Embryonic facial prominence (tissue), 1 donor: ENCODE measurements around the gene YEATS4.
A peak's percentile ranks its signal among the peaks of the same experiment; 100 is the strongest.
"Not testable (repeated sequence)": the region's sequence is repeated elsewhere in the genome, so short reads cannot be mapped to it uniquely, and the experiment has no call there.

Experiments used
- DNase-seq: peaks from one replicate; pipeline ENCODE4 v3.0.0-alpha.2; 2016; ENCODE audit errors: extremely low spot score

The YEATS4 gene

DNA sequence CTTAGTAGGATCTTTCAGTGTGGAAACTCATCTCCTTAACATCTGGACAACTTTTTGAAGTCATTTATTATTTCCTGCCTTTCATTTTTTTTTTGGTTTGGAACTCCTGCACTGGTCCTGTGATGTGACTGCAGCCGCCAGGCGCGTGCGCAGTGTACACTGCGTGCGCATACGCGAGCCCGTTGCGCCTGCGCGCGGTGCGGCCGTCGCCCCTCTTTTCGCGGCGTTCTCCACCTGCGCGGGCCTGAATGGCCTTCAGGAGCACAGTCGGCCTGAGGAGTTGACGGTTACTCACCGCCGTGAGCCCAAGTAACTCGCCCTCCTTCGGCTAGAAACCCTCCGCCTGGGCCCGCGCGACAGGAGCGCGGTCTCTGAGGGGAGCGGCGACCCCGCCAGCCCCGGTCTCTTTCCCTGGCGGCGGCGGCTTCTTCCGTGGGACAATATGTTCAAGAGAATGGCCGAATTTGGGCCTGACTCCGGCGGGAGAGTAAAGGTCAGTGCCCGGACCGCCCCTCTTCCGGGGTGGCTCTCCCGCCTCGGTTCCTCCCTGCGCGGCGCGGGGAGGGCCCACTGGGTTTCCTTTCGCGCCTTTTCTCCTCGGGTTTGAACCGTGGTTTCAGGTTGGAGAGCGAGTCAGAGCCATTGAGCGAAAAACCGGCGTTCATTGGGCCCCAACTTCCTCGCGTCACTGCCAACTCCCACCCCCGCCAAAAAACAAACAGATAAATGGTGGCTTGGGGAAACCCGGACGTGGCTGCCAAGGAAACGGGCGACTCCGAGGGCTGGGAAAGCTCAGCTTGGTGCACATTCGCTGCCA lies at the start of gene YEATS4:
Gene YEATS4 (plus strand): TSS at position 213 of the 817 bp plus-strand sequence. CDS start 230 bp downstream, at position 443.
- peak; percentile 78 for DNase-seq

DNA sequence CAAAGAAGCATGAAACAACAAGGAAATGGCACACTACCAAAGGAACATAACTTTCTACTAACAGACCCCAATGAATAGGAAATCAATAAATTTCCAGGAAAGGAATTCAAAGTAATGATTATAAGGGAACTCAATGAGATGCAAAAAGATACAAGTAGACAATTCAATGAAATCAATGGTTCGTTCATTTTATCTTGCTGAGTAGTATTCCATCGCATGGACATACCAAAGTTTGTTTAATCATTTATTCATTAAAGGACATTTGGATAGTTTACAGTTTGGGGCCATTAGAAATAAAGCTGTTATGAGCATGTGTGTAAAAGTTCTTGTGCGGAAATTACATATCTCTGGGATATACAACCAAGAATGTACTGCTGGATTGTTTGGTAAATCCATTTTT lies 46.3 kb upstream of the YEATS4 start:
- DNase-seq: no peak

DNA sequence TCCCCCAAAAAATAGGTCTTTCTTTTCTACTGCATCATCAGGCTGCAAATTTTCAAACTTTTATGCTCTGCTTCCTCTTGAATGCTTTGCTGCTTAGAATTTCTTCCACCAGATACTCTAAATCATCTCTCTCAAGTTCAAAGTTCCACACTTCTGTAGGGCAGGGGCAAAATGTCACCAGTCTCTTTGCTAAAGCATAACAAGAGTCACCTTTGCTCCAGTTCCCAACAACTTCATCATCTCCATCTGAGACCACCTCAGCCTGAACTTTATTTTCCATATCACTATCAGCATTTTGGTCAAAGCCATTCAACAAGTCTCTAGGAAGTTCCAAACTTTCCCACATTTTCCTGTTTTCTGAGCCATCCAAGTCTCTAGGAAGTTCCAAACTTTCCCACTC lies 42.8 kb upstream of the YEATS4 start:
- DNase-seq: not testable (repeated sequence)

DNA sequence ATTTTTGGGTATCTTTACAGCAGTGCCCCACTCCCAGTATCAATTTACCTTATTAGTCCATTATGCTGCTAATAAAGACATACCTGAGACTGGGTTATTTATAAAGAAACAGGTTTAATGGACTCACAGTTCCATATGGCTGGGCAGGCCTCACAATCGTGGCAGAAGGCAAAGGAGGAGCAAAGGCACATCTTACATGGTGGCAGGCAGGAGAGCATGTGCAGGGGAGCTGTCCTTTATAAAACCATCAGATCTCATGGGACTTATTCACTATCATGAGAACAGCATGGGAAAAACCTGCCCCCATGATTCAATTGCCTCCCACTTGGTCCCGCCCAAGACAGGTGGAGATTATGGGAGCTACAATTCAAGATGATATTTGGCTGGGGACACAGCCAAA lies 42.3 kb upstream of the YEATS4 start:
- DNase-seq: not testable (repeated sequence)

DNA sequence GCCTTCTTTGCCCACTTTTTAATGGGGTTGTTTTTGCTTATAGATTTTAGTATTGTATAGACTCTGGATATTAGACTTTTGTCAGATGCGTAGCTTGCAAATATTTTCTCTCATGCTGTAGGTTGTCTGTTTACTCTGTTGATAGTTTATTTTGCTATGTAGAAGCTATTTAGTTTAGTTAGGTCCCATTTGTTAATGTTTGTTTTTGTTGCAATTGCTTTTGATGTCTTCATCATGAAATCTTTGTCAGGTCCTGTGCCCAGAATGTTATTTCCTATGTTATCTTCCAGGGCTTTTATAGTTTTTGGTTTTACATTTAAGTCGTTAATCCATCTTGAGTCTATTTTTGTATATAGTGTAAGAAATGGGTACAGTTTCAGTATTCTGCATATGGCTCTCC lies 41.3 kb upstream of the YEATS4 start:
- no peak for DNase-seq

DNA sequence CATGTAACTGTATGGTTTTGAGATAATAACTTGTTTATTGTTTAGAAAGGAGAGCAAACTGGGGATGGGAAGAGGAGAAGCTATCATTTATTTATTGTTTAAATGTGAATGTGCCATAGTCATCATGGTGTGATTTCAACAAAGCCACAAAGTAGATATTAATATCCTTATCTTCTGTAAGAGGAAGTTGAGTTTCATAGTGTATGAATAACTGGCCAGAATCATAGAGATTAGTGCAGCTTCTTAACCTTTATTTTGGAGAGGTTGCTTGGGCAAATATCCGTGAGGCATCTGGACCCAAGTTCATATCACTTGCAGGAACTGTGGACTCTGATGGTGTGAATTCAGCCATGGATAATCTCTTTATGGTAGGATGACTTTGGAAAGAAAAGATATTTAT lies 38.2 kb upstream of the YEATS4 start:
- DNase-seq: no peak

DNA sequence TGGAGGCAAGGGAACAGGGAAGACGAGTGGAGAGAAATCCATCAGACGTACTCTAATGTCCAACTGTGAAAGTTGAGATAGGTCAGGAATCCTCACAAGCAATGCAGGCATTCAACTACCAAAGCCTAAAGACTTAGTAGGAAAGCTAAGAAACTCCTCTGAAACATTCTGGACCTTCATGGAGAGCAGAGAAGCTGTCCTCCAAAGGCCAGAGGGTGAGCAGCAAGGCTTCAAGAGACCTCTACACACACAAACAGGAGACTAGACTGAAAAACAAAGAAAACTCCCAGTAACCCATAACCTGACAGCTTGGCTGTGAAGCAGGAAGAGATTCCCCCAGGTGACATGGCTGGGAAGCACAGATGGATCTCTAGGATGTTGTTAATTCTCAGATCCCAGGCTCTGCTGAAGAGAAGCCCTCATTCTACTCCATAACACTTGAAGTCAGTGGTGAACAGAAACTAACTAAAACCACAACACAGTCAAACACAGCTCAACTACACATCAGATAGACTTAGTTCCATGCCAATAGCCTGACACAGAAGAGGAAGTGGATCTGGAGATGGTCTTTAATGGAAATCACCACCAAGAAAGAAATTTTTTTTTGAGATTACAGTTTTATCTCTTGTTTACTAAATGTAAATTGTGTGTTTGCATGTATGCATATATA lies 34.6 kb upstream of the YEATS4 start:
- DNase-seq: no peak

DNA sequence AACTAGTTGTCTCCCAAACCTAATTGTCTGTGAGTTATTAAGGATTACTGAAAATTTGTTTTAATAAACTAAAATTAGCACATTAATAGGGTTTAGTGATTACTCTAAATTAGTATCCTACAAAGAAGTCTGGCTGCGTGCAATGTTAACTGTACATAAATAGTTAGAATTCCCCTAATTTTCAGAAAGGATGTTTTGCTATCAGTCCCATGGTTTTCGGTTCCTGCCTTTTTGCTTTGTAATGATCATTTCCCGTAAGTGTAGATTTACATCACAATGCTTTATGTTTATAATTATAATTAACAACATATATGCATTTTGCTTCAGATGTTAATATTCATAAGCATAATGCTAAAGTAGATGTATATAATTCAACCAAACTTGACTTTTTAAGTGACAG lies 31.1 kb upstream of the YEATS4 start:
- no peak for DNase-seq

DNA sequence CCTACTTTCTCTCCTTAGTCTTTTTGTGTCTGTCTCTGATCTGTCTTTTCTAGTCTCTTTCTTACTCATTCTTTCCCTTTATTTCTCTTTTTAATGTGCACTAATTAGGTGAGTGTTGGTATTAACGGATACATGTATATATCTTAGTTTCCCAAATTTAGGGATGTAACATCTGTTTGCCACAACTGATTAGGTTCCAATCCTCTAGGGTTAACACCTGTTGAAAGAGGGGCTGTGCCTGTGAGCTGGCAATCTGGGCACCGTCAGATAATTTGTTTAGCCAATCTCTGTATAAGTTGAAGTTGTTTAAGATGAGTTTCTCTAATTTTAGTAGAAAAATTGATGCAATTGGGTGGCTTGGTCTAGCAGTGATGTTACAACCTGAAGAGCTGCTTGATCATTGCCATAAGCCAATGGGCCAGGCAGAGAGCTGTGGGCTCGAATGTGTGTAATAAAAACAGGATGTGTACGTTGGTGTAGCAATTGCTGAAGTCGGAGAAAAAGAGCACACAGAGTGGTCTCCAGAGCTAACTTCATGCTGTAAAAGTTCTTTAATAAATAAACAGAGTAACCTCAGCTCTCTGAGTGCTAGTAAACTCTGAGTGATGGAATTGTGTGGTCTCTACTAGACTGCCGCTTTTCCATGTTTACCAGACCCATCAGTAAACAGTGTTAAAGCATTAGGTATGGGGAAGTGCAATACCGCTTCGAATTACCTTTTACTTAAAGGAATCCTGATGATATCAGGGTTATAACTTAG lies 29.7 kb upstream of the YEATS4 start:
- no peak for DNase-seq

DNA sequence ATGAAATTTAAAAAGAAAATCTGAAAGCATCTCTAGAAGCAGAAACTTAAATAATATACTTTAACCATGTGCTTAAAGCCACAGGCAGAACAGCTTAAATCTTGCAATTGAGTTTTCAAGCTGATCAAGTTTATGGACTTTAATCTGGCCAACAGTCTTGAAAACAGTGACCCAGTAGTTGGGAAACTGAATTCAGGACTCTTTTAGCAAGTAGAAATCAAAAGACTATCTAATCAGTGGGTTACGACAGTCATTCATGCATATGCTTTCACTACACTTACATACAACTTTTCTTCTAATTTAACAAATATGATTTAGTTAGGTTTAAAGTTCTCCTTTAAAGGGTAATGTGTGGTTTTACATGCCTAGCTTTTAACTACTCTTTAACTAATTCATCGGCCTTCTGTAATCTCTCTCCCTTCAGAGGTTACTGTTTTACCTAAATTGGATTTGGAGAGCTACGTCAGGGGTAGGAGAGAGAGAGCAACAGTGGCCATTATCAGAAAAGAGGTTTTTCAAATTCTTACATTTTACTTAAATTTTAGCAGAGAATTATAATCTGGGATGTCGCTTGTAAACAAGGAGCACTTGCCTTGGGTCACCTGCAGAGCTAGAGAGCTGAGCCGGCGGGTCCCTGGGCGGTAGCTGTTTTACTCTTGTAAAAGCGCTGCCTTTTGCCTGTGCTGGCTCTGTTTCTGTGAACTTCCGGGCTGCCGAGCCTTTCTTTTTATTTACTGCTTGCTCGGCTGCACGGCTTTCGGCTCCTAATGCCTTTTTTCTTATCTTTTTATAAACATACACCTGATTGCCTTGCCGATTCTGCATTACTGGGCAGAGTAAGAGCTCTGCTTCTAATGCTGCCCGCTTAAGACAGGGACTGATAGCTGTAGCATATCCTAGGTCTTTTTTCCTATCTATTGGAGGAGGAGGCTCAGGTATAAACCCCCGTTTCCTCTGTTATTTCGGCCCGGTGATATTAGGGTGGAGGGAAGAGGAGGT lies 28.8 kb upstream of the YEATS4 start:
- no peak for DNase-seq

DNA sequence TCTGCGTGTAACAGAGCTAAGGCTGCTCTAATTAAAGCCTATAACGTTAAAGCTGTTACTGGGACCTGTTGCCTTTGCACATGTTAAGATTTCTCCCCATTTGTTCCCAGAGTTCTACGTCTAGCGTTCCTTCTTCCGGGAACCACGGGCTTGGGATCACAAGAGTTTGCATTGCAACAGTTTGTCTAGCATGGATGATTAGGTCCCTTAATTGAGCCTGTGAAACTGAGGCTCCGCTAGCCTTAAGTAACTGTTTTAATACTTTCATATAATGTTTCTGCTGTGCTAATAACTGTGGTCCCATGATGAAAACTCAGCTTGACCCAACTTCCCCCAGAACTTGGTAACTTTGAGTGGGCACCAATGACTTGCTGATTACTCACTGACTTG lies 28.0 kb upstream of the YEATS4 start:
- DNase-seq: no peak

DNA sequence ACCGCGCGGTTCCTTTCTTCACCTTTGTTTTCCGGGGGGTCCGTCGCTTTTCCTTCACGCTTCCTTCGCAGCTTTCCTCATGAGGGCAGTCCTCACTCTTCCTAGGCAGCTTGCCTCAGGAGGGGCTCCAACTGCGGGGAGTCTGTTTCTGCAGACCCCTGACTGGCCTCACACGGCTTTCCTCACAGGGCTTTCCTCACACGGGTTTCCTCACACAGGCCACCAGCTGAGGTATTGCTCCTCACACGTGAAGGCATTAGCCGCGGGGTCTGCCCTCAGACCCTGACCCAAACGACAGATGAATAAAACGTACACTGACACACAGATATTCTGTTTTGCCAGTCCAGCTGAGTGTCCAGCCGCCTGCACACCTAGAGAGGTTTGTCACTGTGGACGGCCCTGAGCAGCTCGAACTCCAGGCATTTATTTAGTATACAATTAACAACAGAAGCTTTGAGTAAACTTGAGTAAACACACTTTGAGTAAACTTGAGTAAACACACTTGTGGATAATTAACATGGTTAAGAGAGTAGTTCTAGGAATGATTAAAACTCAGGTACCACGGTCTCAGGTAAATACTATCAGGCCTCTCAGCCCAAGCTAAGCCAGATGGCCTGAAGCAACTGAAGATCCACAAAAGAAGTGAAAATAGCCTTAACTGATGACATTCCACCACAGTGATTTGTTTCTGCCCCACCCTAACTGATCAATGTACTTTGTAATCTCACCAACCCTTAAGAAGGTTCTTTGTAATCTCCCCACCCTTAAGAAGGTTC lies 27.4 kb upstream of the YEATS4 start:
- DNase-seq: no peak

DNA sequence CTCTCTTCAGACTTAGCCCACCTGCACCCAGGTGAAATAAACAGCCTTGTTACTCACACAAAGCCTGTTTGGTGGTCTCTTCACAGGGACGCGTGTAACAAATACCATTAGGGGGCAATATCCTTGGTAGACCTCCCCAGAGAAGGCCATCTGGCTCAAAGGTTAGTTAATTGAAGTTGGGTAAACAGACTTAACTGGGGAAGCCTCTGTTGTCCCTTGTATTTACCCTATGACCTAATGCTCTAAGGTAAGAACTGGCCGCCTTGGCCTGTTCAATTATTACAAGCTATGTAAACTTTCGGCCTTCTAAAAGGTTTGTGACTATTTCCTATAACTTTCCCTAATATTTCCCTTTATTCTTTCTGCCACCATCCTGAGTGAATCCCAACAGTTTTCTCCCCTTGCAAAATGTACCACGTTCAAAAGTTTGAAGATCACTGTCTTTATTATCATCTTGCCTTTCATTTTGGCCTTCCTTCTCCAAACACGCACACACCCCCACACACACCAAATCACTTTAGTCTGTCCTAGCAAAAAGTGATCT lies 26.7 kb upstream of the YEATS4 start:
- no peak for DNase-seq

DNA sequence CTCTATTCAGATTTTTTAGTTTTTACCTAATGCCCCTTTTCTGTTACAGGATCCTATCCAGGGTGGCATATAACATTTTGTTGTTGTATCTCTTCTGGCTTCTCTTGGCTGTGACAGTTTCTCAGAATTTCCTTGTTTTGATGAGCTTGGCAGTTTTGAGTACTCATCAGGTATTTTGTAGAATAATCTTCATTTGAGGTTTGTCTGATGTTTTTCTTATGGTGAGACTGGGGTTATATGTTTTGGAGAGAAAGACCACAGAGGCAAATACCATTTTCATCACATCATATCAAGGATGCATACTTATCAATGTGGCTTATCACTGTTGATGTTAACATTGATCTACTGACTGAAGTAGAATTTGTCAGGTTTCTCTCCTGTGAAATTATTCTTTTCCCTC lies 25.4 kb upstream of the YEATS4 start:
- no peak for DNase-seq

DNA sequence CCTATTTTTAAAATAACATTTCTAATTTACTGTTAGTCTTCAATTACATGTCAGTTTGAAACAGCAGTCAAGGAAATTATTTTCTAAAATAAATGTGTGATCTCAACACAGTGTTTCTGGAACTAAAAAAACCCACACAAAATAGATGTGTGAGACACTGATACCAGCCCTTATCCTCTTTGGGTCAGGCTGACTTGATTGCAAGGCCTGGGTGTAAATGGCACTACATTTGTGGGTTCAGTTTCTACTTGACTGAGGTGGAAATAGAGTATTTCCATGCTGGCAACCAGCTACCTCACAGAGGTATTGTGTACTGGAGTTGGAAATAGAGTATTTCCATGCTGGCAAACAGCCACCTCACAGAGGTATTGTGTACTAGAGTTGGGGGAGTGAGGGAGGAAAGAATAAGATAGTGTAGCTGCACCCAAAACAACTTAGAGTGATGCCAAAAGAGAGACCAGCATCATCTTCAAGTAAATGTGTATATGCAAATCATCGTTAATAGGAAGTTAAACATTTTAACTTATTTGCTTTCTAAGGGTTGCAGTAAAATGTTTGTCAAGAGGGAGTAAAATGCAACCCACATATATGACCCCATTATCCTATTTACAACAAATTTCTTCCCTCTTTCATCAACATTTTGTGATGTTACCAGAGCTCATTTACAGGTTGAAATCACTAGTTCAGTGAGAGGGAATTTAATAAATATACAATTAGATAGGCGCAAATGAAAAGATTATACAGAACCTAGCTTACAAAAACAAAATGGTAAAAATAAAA lies 22.0 kb upstream of the YEATS4 start:
- no peak for DNase-seq

DNA sequence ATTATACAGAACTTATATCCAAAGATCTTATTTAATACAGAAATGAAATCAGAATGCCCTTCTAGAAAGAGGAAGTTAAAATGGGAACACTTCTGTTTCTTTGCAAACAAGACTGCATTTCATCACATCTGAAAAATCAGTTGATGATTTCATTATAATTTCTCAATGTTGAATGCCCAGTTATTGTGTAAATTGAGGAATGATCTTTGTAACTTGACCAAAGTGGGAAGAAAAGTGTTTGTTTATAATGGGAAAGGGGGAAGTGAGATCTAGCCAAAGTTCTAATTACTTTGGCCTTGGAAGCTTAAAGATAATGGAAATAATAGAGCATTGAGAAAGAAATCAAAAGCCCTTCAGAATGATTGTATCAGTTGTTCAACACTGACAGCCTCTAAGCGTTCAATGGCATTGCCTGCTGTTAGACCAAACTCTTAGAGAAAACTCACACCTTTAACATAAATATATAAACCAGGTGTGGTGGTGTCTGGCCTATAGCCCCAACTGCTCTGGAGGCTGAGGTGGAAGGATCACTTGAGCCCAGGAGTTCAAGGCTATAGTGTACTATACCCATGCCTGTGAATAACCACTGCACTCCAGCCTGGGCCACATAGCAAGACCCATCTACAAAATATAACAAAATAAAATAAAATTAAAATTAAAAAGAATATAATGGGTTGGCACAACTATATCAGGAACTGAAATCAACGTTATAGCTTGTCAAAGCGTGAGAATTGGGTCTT lies 21.3 kb upstream of the YEATS4 start:
- DNase-seq: no peak

DNA sequence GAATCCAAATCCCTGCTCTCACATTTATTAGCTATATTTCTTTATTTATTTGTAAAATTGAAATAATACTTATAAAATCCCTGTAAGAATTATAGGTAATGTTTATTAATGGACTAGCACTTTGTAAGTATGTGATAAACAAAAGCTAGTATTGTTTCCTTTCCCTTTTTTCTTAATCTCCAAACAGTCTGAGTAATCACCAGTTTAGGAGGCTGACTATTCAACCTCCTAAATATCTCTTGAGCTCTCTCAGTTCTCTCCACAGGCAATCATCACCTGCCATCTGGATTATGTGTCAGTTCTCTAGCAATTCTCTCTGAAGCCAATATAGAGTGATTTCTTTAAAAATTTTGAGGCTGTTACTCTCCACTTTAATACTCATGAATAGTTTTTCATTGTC lies 20.6 kb upstream of the YEATS4 start:
- DNase-seq: no peak

DNA sequence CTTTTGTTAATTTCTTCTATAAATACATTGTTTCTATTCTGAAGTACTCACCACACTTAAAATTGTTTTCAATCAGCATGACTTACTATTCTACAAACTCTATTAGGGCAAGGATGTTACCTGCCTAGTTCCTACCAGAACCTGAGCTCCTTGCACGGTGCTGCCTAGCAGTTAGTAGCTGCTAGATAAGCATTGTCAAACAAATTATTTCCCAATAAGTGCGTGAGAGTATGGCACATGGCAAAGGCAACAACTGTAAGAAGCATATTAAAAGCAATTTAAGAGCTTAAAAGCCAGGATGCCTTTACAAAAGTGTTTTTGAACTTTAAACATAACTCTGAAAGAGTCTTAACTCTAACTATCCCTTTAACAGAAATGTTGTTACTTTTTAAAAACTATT lies 19.5 kb upstream of the YEATS4 start:
- no peak for DNase-seq

DNA sequence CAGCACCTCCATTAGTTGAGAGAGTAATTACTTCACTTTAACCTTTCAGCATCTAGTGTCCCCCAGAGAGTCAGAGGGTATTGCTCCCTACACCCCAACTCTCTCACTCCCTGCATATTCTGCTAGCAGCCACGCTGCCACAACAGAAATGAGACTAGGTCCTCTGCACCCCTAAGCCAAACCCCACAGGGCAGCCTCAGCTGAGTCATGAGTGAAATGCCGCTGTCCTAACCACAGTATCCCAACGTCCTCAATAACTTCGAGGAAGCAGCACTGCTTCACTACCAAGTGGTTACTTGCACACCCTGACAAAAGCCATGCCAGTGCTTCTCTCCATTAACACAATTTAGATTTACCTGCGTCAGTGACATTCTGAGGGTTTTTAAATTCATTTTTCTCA lies 18.2 kb upstream of the YEATS4 start:
- DNase-seq: no peak
